ENCODE measurements around the gene KCP.

The KCP gene

DNA sequence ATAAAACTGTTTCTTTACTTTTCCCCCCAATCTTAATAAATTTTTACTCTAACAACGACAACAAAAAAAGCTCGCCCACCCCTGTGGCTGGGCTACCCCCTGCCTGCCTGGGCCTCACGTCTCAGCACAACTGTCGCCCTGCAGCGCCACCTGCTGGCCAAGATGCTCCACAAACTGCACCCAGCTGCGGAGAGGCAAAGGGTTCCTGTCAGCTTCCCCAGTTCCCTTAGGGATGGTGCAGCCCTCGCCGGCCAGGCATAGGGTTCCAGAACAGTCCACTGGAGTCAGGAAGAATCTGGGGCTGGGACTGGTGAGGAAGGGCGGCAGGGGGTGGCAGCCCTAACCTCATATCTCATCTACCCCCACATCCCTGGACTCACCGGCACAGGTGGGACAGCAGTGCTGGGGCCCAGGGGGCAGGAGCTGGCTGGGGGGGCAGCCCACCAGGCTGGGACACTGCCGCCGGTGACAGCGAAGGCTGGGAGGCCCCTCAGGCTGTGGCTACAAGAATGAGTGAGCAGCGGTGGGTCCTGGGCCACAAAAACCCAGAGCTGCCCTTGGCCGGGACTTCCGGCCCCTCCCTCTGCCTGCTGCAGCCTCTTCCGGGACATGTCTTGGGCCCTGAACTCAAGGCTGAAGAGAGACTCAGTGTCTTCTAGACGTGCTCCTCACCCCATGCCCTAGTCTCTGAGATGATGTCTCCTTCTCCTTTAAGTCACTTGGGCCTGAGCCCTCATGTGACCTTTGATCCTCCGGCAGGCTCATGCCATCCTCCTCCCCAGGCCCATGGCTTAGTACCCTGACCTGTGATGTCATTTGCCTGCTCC, 26.7 kb downstream of the KCP start:
- TF ChIP-seq GATA2 (IDR thresholded peaks at IDR 0.05; ENCODE audit: low read depth, low read length): no peak
- no peak for TF ChIP-seq GATA3 (IDR thresholded peaks at IDR 0.05; ENCODE audit: low read depth, low read length)

DNA sequence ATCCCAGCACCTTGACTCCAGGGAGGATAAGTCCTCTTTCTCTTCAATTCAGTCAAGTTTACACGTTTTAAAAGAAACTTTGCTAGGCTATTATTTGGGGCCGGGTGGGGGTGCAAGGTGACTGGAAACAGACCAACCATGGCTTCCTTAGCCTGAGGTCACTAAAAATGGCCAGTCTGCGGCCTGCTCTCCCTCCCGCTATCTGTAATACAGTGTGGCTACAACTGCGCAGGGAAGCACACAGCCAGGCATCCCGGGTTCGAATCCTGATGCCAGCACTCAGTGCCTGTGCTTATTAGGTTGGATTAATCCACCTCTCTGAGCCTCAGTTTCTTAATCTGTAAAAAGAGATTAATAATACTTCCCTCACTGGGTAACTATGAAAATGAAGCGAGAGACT, 28.4 kb downstream of the KCP start:
- TF ChIP-seq GATA2 (IDR thresholded peaks at IDR 0.05; ENCODE audit: low read depth, low read length) (no peak), GATA3 (IDR thresholded peaks at IDR 0.05; ENCODE audit: low read depth, low read length) (no peak)

GRCh38 chr7:128881458-128882125, 28.9 kb downstream of the KCP start:
- no peak for TF ChIP-seq GATA2 (IDR thresholded peaks at IDR 0.05; ENCODE audit: low read depth, low read length)
- TF ChIP-seq GATA3 (IDR thresholded peaks at IDR 0.05; ENCODE audit: low read depth, low read length): no peak

GRCh38 chr7:128880791-128881457, 29.6 kb downstream of the KCP start:
- TF ChIP-seq GATA2 (IDR thresholded peaks at IDR 0.05; ENCODE audit: low read depth, low read length) (no peak), GATA3 (IDR thresholded peaks at IDR 0.05; ENCODE audit: low read depth, low read length) (no peak)

DNA sequence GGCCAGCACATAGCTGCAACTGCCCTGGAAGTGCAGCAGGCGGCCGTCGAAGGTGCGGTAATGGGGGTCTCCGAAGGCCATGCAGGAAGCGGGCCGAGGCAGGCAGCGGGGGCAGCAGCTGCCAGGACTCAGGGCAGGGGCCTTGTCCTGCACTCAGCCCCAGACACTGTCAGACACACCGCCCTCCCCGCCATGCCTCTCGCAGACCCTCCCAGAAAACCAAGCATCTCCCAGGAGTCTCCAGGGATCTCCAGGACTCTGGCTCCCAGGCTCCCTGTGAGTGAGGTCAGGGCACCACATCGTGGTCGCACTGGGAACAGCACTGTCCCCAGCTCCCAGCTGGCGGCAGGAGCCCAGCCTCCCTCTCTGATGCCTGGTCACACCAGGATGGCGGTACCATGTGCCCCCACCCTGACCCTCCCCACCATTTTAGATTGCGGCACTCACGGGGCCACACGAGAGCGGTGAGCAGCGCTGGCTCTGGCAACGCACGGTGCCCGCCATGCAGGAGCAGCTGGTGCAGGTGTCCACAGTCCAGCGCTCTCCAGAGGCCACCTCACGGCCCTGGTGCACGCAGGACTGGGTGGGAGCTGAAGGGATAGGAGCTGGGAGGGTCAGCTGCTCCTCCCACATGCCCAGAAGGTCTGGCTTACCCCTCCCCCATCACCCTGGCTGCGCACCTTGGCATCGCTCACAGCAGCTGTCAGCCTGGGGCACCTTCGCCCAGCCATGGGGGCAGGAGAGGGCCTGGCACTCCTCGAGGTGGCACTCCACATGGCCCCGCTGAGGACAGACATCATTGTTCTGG, 30.4 kb downstream of the KCP start:
- no peak for TF ChIP-seq GATA3 (IDR thresholded peaks at IDR 0.05; ENCODE audit: low read depth, low read length)
- no peak for TF ChIP-seq GATA2 (IDR thresholded peaks at IDR 0.05; ENCODE audit: low read depth, low read length)

DNA sequence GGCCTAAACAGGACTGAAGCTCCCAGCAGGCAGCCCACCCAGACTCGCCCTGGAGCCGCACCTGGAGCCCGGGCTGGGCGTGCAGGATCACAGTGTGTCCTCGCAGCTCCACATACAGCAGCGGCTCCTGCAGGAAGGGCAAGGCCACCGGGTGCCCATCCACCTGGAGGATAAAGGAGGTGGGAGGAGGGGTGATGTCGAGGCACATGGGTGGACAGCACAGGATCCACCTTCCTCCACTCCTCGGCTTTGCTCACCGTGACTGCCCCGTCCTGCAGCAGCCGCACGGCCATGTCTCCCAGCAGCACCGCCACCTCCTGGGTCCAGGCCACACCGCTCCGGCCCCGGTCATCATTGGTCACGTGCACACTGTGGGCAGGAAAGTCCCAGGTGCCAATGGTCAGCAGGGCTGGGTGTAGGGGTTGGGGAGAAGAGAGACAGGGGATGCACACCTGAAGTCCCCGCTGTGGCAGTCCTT, 31.0 kb downstream of the KCP start:
- TF ChIP-seq GATA3 (IDR thresholded peaks at IDR 0.05; ENCODE audit: low read depth, low read length) (no peak), GATA2 (IDR thresholded peaks at IDR 0.05; ENCODE audit: low read depth, low read length) (no peak)

GRCh38 chr7:128878226-128879105, 32.0 kb downstream of the KCP start:
- no peak for TF ChIP-seq GATA2 (IDR thresholded peaks at IDR 0.05; ENCODE audit: low read depth, low read length)
- no peak for TF ChIP-seq GATA3 (IDR thresholded peaks at IDR 0.05; ENCODE audit: low read depth, low read length)

DNA sequence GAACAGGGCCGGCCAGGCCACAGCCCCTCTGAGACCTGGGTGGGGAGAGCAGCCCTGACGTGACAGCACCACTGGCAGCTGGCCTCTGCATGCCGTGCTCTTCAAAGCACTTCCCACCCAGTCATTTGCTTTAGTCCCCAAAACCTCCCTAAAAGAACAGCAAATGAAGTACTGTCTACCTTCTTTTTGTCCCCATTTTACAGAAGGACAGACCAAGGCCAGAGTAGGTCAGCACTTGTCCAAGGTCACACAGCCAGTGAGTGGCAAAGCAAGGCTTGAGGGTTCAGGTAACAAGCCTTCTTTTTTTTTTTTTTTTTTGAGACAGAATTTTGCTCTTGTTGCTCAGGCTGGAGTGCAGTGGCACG, 32.8 kb downstream of the KCP start:
- TF ChIP-seq GATA3 (IDR thresholded peaks at IDR 0.05; ENCODE audit: low read depth, low read length) (no peak), GATA2 (IDR thresholded peaks at IDR 0.05; ENCODE audit: low read depth, low read length) (no peak)

- TF ChIP-seq GATA2 (IDR thresholded peaks at IDR 0.05; ENCODE audit: low read depth, low read length) (no peak), GATA3 (IDR thresholded peaks at IDR 0.05; ENCODE audit: low read depth, low read length) (no peak)
Measured at GRCh38 chr7:128876978-128877755, 33.3 kb downstream of the KCP start.

GRCh38 chr7:128876586-128876977, 33.9 kb downstream of the KCP start:
- TF ChIP-seq GATA2 (IDR thresholded peaks at IDR 0.05; ENCODE audit: low read depth, low read length) (no peak), GATA3 (IDR thresholded peaks at IDR 0.05; ENCODE audit: low read depth, low read length) (no peak)

DNA sequence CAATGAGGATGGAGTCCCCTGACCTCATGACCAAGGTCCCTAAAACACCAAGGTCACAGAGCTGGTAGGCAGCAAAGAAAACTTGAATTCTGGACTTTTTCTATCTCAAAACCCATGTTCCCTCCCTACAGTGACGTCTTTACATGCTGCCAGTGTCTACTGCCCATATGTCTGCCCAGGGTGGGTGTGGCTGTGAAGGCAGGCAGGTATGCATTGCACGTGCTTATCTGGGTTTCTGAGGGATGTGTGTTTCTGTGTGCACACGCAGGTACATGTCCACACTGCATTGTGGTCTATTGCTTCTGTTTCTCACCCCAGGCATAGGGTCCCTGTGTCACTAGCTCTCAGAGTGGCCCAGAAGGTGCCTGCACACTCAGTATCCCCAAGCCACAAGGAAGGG, 34.4 kb downstream of the KCP start:
- no peak for TF ChIP-seq GATA3 (IDR thresholded peaks at IDR 0.05; ENCODE audit: low read depth, low read length)
- no peak for TF ChIP-seq GATA2 (IDR thresholded peaks at IDR 0.05; ENCODE audit: low read depth, low read length)

DNA sequence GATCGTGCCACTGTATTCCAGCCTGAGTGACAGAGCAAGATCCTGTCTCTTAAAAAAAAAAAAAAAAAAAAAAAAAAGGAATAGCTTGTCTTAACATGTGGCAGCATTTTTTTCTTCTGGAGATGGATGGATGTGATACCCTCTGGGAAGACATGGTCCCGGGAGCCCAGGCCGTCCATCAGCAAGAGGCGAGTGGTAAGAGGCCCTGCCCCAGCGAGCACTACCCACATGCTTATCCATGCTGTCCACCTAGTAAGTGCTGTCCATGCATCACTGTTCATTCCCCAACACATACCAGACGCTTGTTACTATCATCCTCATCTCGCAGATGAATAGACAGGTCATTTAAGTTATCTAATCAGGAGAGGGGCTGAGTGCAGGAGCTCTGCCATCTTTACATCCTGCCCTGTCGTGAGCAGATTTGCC, 35.0 kb downstream of the KCP start:
- TF ChIP-seq GATA2 (IDR thresholded peaks at IDR 0.05; ENCODE audit: low read depth, low read length) (peak; percentile 100), GATA3 (IDR thresholded peaks at IDR 0.05; ENCODE audit: low read depth, low read length) (no peak; the same call in 1 of the 2 replicates)
